T-cell (primary cell): ENCODE measurements around the gene METTL24. TPM values are rescaled to one million over a fixed set of nuclear protein-coding genes. Genes with fewer than 3 reads are reported as not detected.
"Not testable (repeated sequence)": the region's sequence is repeated elsewhere in the genome, so short reads cannot be mapped to it uniquely, and the experiment has no call there.

Experiments used
- ATAC-seq, 4 experiments: fragments of 200-7000 bp in 3 of 4; fragments of 150-1000 bp in 1 of 4; cut with Tn5 transposase; replicated peaks in 1 of 4; 1 replicate in 3 of 4; 2 replicates in 1 of 4; pipeline ENCODE4 v1.10.0; 2021; ENCODE audit warnings: moderate library complexity in 3 of 4, mild to moderate bottlenecking in 2 of 4, moderate number of reproducible peaks in 1 of 4
- CTCF ChIA-PET, 2 donors: fragments of 300-600 bp; sonication (Branson Sonifier 250); formaldehyde crosslinking; loops; one replicate each; lab custom pipeline; 2022; ENCODE audit warnings: antibody characterized with exemption in 2 of 2; lab: Charles Lee
- POLR2A ChIA-PET, 2 donors: fragments of 300-600 bp; sonication (Branson Sonifier 250); formaldehyde crosslinking; loops; one replicate each; lab custom pipeline; 2022; ENCODE audit warnings: antibody characterized with exemption in 2 of 2; lab: Charles Lee
- DNase-seq, 35 experiments: peaks; one replicate each; pipeline versions ENCODE4 v3.0.0 to v3.0.0-alpha.2; 2013 to 2023
- H3K27ac ChIP-seq: one replicate; pipeline ENCODE4 v1.5.1; 2013; ENCODE audit warnings: low read length
- H3K27me3 ChIP-seq, 2 experiments: replicated peaks in 1 of 2; 1 replicate in 1 of 2; 2 replicates in 1 of 2; pipeline versions ENCODE4 v1.6.1 to v1.7.0; 2013; ENCODE audit warnings: low read length in 1 of 2, mixed read lengths in 1 of 2; ENCODE audit not compliant: control insufficient read depth in 2 of 2, insufficient read depth in 2 of 2; ENCODE audit errors: extremely low read depth in 1 of 2
- H3K36me3 ChIP-seq, 2 donors: 1 replicate in 1 of 2; 2 replicates in 1 of 2; pipeline versions ENCODE4 v1.6.1 to v1.7.0; 2013; ENCODE audit warnings: low read length in 1 of 2; ENCODE audit not compliant: control insufficient read depth in 2 of 2, insufficient read depth in 1 of 2; ENCODE audit errors: extremely low read depth in 1 of 2
- H3K4me1 ChIP-seq, 2 experiments: 1 replicate in 1 of 2; 2 replicates in 1 of 2; pipeline versions ENCODE4 v1.6.1 to v1.7.0; 2013; ENCODE audit warnings: low read length in 2 of 2, mixed read lengths in 1 of 2; ENCODE audit not compliant: insufficient read depth in 2 of 2, control insufficient read depth in 1 of 2; ENCODE audit errors: extremely low read depth in 1 of 2
- H3K4me3 ChIP-seq, 2 donors: 1 replicate in 1 of 2; 2 replicates in 1 of 2; pipeline versions ENCODE4 v1.5.1 to v1.7.0; 2013; ENCODE audit warnings: mild to moderate bottlenecking in 2 of 2, low read length in 1 of 2, moderate library complexity in 1 of 2; ENCODE audit not compliant: control insufficient read depth in 1 of 2; ENCODE audit errors: extremely low read depth in 1 of 2
- H3K9me3 ChIP-seq: 2 replicates; pipeline ENCODE4 v1.7.0; 2013
- H3K27ac Mint-ChIP-seq, 2 donors: one replicate each; pipeline ENCODE4 v1.8.0; 2020 to 2021; ENCODE audit warnings: mild to moderate bottlenecking in 2 of 2, mixed read lengths in 2 of 2
- H3K27me3 Mint-ChIP-seq, 2 donors: one replicate each; pipeline ENCODE4 v1.8.0; 2021 to 2022; ENCODE audit warnings: mixed read lengths in 2 of 2
- H3K36me3 Mint-ChIP-seq: one replicate; pipeline ENCODE4 v1.8.0; 2021; ENCODE audit warnings: mixed read lengths
- H3K4me1 Mint-ChIP-seq, 3 donors: one replicate each; pipeline ENCODE4 v1.8.0; 2020 to 2022; ENCODE audit warnings: mixed read lengths in 3 of 3, mild to moderate bottlenecking in 1 of 3
- H3K4me3 Mint-ChIP-seq, 3 donors: one replicate each; pipeline ENCODE4 v1.8.0; 2020 to 2022; ENCODE audit warnings: mild to moderate bottlenecking in 3 of 3, mixed read lengths in 3 of 3, moderate library complexity in 3 of 3
- H3K9me3 Mint-ChIP-seq, 3 donors: one replicate each; pipeline ENCODE4 v1.8.0; 2020 to 2022; ENCODE audit warnings: mixed read lengths in 3 of 3
- WGBS: methylation state at CpG from one replicate; pipeline ENCODE4 v1.1.5; 2013; ENCODE audit warnings: missing lambda C conversion rate; ENCODE audit not compliant: insufficient coverage; 5-methylcytosine and 5-hydroxymethylcytosine counted together
- total RNA-seq, 35 experiments: library from RNA in 6 of 35; stranded (reverse) in 6 of 35; fragments of 120-200 nt in 1 of 35; gene quantifications; one replicate each; pipeline versions ENCODE4 v1.2.1 to v1.2.4 and lab custom pipeline; 2013 to 2026

METTL24 gene
- total RNA-seq, 5 donors from 2014 or later (not counting 1 experiment from before 2014, with no cell fraction given), result 0.30 to 0.47 (median 0.33) TPM; not detected in 2

- Mint-ChIP-seq H3K9me3 (no peaks in the 10 kb centered on the region), H3K4me3 (no peak overlapping the region), H3K4me1 (peaks cover 13 to 21% (median 13%) of the 10 kb centered on the region in 3 donors), H3K36me3 (no peaks in the 10 kb centered on the region), H3K27ac (no peak overlapping the region), H3K27me3 (peaks cover 27 to 32% of the 10 kb centered on the region in 2 donors)
- ATAC-seq, result no peak
- CTCF ChIA-PET, result no interaction called here
- no CpG with 5 or more reads among the region's 4 CpGs for WGBS
- no peak overlapping the region for H3K4me3 ChIP-seq
- no peaks in the 10 kb centered on the region for H3K9me3 ChIP-seq
- POLR2A ChIA-PET, result no interaction called here
- no peak overlapping the region for H3K27ac ChIP-seq
- H3K36me3 ChIP-seq, result no peaks in the 10 kb centered on the region
- no peak for DNase-seq
- peaks cover 0 to 20% of the 10 kb centered on the region in 2 experiments for H3K27me3 ChIP-seq
- peaks cover 0 to 11% of the 10 kb centered on the region in 2 experiments for H3K4me1 ChIP-seq
Observed at GRCh38 chr6:110353457-110354001, 4.6 kb downstream of the METTL24 start.

- peaks cover 26 to 31% of the 10 kb centered on the region in 2 donors for H3K27me3 Mint-ChIP-seq
- ChIA-PET CTCF (interaction anchor here in 1 of 2 donors (0.6 kb wide), 1 partner anchor 35 kb away, joined by 4 read pairs; no protein-coding TSS in a partner anchor), POLR2A (interaction anchor here in 1 of 2 donors (0.6 kb wide), 1 partner anchor 1294 kb away, joined by 4 read pairs; no protein-coding TSS in a partner anchor)
- peaks cover 0 to 17% of the 10 kb centered on the region in 2 experiments for H3K27me3 ChIP-seq
- H3K27ac Mint-ChIP-seq, result no peak overlapping the region
- ATAC-seq, result no peak
- peaks cover 12 to 21% (median 13%) of the 10 kb centered on the region in 3 donors for H3K4me1 Mint-ChIP-seq
- H3K9me3 ChIP-seq, result no peaks in the 10 kb centered on the region
- H3K9me3 Mint-ChIP-seq, result no peaks in the 10 kb centered on the region
- no peak overlapping the region for H3K4me3 ChIP-seq
- H3K36me3 ChIP-seq, result no peaks in the 10 kb centered on the region
- WGBS, result 82% methylated on average over 4 of the region's 7 CpGs
- DNase-seq, result no peak
- no peak overlapping the region for H3K27ac ChIP-seq
- H3K4me1 ChIP-seq, result peaks cover 0 to 7% of the 10 kb centered on the region in 2 experiments
- H3K36me3 Mint-ChIP-seq, result no peaks in the 10 kb centered on the region
- H3K4me3 Mint-ChIP-seq, result no peak overlapping the region
Observed at GRCh38 chr6:110352563-110353262, 5.4 kb downstream of the METTL24 start.

GRCh38 chr6:110351986-110352385 lies 6.2 kb downstream of the METTL24 start:
- Histone ChIP-seq H3K27me3 (peaks cover 0 to 11% of the 10 kb centered on the region in 2 experiments), H3K27ac (no peak overlapping the region), H3K36me3 (no peaks in the 10 kb centered on the region), H3K4me1 (no peaks in the 10 kb centered on the region), H3K9me3 (no peaks in the 10 kb centered on the region), H3K4me3 (no peak overlapping the region)
- Mint-ChIP-seq H3K9me3 (no peaks in the 10 kb centered on the region), H3K27ac (no peak overlapping the region), H3K27me3 (peaks cover 19 to 25% of the 10 kb centered on the region in 2 donors), H3K4me3 (no peak overlapping the region), H3K4me1 (peaks cover 6 to 15% (median 6%) of the 10 kb centered on the region in 3 donors), H3K36me3 (no peaks in the 10 kb centered on the region)
- DNase-seq (no peak), ATAC-seq (no peak)
- POLR2A ChIA-PET, result no interaction called here
- 67% methylated on average over 1 of the region's 4 CpGs for WGBS
- CTCF ChIA-PET, result no interaction called here

GRCh38 chr6:110351546-110351945 lies 6.6 kb downstream of the METTL24 start:
- ATAC-seq (no peak), DNase-seq (no peak)
- Histone ChIP-seq H3K36me3 (no peaks in the 10 kb centered on the region), H3K4me1 (no peaks in the 10 kb centered on the region), H3K27me3 (peaks cover 0 to 7% of the 10 kb centered on the region in 2 experiments), H3K27ac (no peak overlapping the region), H3K9me3 (no peaks in the 10 kb centered on the region), H3K4me3 (no peak overlapping the region)
- H3K4me3 Mint-ChIP-seq, result no peak overlapping the region
- ChIA-PET POLR2A (no interaction called here), CTCF (no interaction called here)
- peaks cover 2 to 10% (median 2%) of the 10 kb centered on the region in 3 donors for H3K4me1 Mint-ChIP-seq
- no peaks in the 10 kb centered on the region for H3K9me3 Mint-ChIP-seq
- H3K27ac Mint-ChIP-seq, result no peak overlapping the region
- H3K27me3 Mint-ChIP-seq, result peaks cover 15 to 20% of the 10 kb centered on the region in 2 donors
- WGBS, result no CpG with 5 or more reads among the region's 3 CpGs
- no peaks in the 10 kb centered on the region for H3K36me3 Mint-ChIP-seq

- H3K4me3 Mint-ChIP-seq, POLR2A ChIA-PET, H3K9me3 ChIP-seq, DNase-seq, H3K27ac Mint-ChIP-seq, H3K36me3 Mint-ChIP-seq, H3K9me3 Mint-ChIP-seq, H3K4me3 ChIP-seq, H3K36me3 ChIP-seq, H3K27me3 ChIP-seq, ATAC-seq, CTCF ChIA-PET, H3K27ac ChIP-seq, H3K4me1 Mint-ChIP-seq, H3K4me1 ChIP-seq: not testable (repeated sequence)
- 94% methylated on average over 3 of the region's 7 CpGs for WGBS
- peaks cover 5 to 12% of the 10 kb centered on the region in 2 donors for H3K27me3 Mint-ChIP-seq
Observed at GRCh38 chr6:110350593-110350992, 7.6 kb downstream of the METTL24 start.

GRCh38 chr6:110348961-110349690 lies 9.0 kb downstream of the METTL24 start:
- 96% methylated on average over 9 of the region's 11 CpGs for WGBS
- Mint-ChIP-seq H3K9me3 (no peaks in the 10 kb centered on the region), H3K27me3 (peaks cover 0 to 9% of the 10 kb centered on the region in 2 donors), H3K36me3 (no peaks in the 10 kb centered on the region), H3K4me3 (no peak overlapping the region), H3K4me1 (no peaks in the 10 kb centered on the region), H3K27ac (no peak overlapping the region)
- ChIA-PET CTCF (no interaction called here), POLR2A (no interaction called here)
- DNase-seq (no peak), ATAC-seq (no peak)
- Histone ChIP-seq H3K27ac (no peak overlapping the region), H3K36me3 (no peaks in the 10 kb centered on the region), H3K4me1 (no peaks in the 10 kb centered on the region), H3K9me3 (no peaks in the 10 kb centered on the region), H3K4me3 (no peak overlapping the region), H3K27me3 (no peaks in the 10 kb centered on the region)
